HFFc6 (cell line): ENCODE results near the gene ZG16B. TPM values are rescaled to one million over a fixed set of nuclear protein-coding genes. Genes with fewer than 3 reads are reported as not detected.

Experiments
- DNase-seq: peaks from one replicate; pipeline ENCODE4 v3.0.0-alpha.2; 2018
- H3K27ac Mint-ChIP-seq: 2 replicates; pipeline ENCODE4 v1.8.0; 2020; ENCODE audit warnings: mild to moderate bottlenecking, mixed read lengths
- H3K27me3 Mint-ChIP-seq: 2 replicates; pipeline ENCODE4 v1.8.0; 2021; ENCODE audit warnings: mild to moderate bottlenecking, moderate library complexity, mixed read lengths; ENCODE audit not compliant: insufficient read depth
- H3K36me3 Mint-ChIP-seq: 2 replicates; pipeline ENCODE4 v1.8.0; 2021; ENCODE audit warnings: low read depth, mixed read lengths
- H3K4me1 Mint-ChIP-seq: 2 replicates; pipeline ENCODE4 v1.8.0; 2020; ENCODE audit warnings: low read depth, mixed read lengths
- H3K4me3 Mint-ChIP-seq: 2 replicates; pipeline ENCODE4 v1.8.0; 2020; ENCODE audit warnings: mild to moderate bottlenecking, moderate library complexity, mixed read lengths
- H3K9me3 Mint-ChIP-seq: 2 replicates; pipeline ENCODE4 v1.8.0; 2020; ENCODE audit warnings: mild to moderate bottlenecking, mixed read lengths
- CTCF ChIP-seq: fragments of 200-600 bp; sonication (generic); IDR thresholded peaks from 2 replicates; pipeline ENCODE4 v1.5.0; 2021; ENCODE audit warnings: antibody characterized with exemption, mild to moderate bottlenecking
- total RNA-seq, 6 experiments: library from RNA; stranded (reverse); fragmentation: NEBNext Ultra II Directional; extraction: Animal tissue kit (Norgen Biotek cat#: 25700); gene quantifications; 2 replicates in 1 of 6; 3 replicates in 5 of 6; pipeline ENCODE4 v1.2.3, GENCODE V29; 2021

ZG16B gene
- total RNA-seq, 6 experiments from 2014 or later, result 0.41 to 0.68 (median 0.46) TPM; not detected in 2

- no peak for TF ChIP-seq CTCF
- no peak for DNase-seq
- Mint-ChIP-seq H3K27me3 (peaks cover 68% of the 10 kb centered on the region), H3K27ac (no peak overlapping the region), H3K36me3 (no peaks in the 10 kb centered on the region), H3K4me1 (no peaks in the 10 kb centered on the region), H3K9me3 (no peaks in the 10 kb centered on the region), H3K4me3 (no peak overlapping the region)
Measured at GRCh38 chr16:2790631-2791030, 39.5 kb upstream of the ZG16B start.

- DNase-seq, result no peak
- H3K27ac Mint-ChIP-seq, result no peak overlapping the region
- no peaks in the 10 kb centered on the region for H3K4me1 Mint-ChIP-seq
- H3K4me3 Mint-ChIP-seq, result no peak overlapping the region
- peaks cover 64% of the 10 kb centered on the region for H3K27me3 Mint-ChIP-seq
- H3K36me3 Mint-ChIP-seq, result no peaks in the 10 kb centered on the region
- TF ChIP-seq CTCF, result no peak
- no peaks in the 10 kb centered on the region for H3K9me3 Mint-ChIP-seq
Measured at GRCh38 chr16:2791174-2791573, 38.9 kb upstream of the ZG16B start.

DNA sequence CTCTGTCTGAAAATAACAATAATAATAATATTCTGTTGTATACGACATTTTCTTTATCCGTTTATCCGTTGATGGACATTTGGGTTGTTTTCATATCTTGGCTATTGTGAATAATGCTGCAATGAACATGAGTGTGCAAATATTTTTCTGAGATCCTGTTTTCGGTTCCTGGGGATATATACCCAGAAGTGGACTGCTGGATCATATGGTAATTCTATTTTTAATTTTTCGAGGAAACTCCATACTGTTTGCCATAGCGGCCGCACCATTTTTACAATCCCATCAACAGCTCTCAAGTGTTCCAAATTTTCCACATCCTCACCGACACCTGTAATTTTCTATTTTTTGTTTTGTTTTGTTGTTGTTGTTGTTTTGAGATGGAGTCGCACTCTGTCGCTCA, 37.2 kb upstream of the ZG16B start:
- Mint-ChIP-seq H3K27me3 (peaks cover 64% of the 10 kb centered on the region), H3K27ac (no peak overlapping the region), H3K36me3 (no peaks in the 10 kb centered on the region), H3K9me3 (no peaks in the 10 kb centered on the region), H3K4me1 (no peaks in the 10 kb centered on the region), H3K4me3 (no peak overlapping the region)
- no peak for TF ChIP-seq CTCF
- no peak for DNase-seq

- no peak for TF ChIP-seq CTCF
- DNase-seq, result no peak
- Mint-ChIP-seq H3K4me1 (no peaks in the 10 kb centered on the region), H3K36me3 (no peaks in the 10 kb centered on the region), H3K9me3 (no peaks in the 10 kb centered on the region), H3K4me3 (no peak overlapping the region), H3K27ac (no peak overlapping the region), H3K27me3 (peaks cover 52% of the 10 kb centered on the region)
Measured at GRCh38 chr16:2795395-2796143, 34.5 kb upstream of the ZG16B start.

DNA sequence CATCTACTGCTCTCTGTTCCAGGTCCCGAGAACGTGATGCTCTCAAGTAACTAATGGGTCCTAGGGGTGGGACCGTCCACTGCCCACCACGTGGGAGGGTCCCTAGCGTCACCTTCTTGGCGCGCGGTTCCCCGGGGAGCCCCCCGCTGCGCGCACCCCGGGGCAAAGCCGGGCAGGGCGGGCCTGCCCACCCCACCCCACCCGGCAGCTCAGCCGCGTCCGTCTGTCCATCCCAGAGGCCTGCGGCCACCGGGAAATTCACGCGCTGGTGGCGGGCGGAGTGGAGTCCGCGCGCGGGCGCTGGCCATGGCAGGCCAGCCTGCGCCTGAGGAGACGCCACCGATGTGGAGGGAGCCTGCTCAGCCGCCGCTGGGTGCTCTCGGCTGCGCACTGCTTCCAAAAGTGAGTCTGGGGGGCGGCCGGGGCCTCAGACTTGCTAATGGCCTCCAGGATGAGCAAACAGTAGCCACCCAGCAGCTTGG, 31.3 kb upstream of the ZG16B start:
- Mint-ChIP-seq H3K36me3 (peaks cover 3% of the 10 kb centered on the region; the same call in 1 of the 2 replicates), H3K9me3 (peaks cover 11% of the 10 kb centered on the region), H3K4me1 (no peaks in the 10 kb centered on the region), H3K4me3 (no peak overlapping the region), H3K27ac (no peak overlapping the region), H3K27me3 (peaks cover 22% of the 10 kb centered on the region)
- no peak for DNase-seq
- no peak for TF ChIP-seq CTCF
